Non-pigmented ciliary epithelial cell (primary cell): ENCODE data around the gene DDRGK1.

Source experiments
- DNase-seq: peaks from one replicate; pipeline ENCODE4 v3.0.0-alpha.2; 2010; ENCODE audit warnings: low read depth

The DDRGK1 gene

GRCh38 chr20:3204124-3204794 is at the start of gene DDRGK1:
Gene DDRGK1, minus strand, starts transcription at chr20:3204682. Its CDS starts 55 bp downstream, at chr20:3204627.
- peak; percentile 19 for DNase-seq

DNA sequence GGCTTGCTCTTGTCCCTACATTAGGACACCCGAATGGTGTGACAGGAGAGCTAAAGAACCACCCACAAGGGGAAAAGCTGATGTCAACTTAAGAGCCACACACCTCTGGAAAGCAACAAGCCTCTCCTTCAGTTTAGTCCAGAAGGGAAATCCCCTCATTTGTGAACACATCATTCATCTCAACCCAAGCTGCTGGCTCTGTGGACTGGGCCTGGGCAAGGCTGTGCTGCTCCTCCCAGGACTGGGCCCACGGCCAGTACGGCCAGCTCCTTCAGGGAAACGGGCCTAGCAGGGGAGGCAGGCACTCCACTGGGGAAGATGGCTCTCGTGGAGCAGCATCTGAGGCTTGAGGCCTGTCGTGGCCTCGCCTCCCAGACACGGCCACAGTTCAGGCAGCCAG is 47.3 kb upstream of the DDRGK1 start:
- DNase-seq, result no peak

DNA sequence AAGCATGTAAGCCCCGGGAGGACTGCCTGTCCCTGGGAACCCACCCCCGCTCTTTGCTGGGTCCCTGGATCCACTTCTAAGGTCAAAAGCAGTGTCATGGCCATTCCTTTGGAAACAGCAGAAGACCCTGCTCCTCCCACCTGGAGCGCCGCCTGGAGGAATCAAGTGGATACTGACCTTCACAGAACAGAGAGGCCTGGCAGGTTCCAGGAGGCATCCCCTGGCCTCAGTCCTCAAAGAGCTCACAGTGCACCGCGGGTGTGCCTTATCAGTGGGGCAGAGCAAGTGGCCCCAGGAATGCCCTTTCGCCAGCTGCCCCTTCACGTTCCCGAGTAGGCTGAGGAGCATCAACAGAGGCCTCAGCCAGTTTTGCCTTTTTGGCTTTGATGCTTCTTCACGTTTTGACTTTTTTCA is 45.6 kb upstream of the DDRGK1 start:
- no peak for DNase-seq

DNA sequence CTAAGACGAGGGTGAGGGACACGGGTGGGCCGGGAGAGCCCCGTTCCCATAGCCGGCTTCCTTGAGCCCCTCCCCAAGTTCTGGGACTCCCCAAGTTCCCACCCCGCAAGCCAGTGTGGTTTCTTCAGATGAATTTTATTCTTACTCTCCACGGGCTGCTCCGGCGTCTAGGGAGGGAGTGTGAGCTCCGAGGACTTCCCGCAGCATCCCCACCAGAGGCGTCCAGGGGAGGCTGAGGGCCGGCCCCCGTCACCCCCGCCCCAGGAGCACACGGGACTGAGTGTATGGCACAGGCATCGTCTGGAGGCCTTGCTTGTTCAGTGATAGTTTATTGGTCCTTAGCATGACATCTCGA is 44.5 kb upstream of the DDRGK1 start:
- DNase-seq, result no peak

DNA sequence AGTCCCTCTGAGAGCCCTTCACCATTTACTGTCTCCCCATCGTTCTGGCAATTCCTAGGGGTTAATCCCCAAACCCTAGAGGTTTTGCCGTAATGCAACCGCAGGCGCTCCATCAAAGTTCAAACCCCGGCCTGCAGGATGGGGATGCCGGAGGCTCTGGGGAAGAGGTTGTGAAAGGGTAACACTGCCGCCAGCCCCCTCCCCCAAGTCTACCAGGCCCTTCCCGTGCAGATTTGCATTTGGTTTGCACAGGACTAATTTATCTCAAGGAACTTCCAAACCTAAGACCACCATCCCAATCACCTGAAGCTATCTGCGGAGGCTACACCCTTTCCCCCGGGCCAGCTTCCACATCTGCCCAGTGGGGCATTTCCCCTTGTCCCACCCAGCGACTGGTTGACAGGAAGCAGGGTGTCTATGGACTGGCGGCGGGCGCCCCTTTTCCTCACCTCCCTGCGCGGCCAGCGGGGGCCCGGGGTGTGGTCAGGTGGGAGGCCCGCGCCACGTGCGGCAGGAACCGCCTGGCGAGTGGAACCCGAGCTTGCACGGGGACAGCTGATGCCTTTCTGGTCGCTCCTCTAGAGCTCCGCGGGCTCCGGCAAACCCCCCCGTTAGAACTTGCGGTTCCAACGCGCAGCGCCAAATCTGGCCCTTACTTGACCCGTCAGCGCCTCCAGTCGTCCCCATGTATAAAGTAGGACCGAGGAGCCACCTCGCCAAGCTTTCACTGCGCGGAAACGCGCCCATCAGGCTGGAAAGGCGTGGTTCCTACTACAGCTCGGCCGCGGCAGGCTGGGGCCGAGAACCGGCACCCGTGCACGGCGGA is 43.9 kb upstream of the DDRGK1 start:
- DNase-seq, result no peak

GRCh38 chr20:3247638-3248037 is 43.2 kb upstream of the DDRGK1 start:
- DNase-seq, result no peak

DNA sequence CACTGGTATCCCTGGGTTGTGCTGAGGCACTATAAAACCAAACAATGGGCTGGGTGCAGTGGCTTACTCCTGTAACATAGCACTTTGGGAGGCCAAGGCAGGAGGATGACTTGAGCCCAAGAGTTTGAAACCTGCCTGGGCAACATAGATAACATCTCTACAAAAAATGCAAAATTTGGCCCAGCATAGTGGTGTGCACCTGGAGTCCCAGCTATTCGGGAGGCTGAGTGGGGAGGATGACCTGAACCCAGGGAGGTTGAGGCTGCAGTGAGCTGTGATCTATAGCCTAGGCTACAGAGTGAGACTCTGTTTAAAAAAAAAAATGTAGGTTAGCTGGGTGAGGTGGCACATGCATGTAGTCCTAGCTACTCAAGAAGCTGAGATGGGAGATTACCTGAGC is 42.2 kb upstream of the DDRGK1 start:
- no peak for DNase-seq

GRCh38 chr20:3245711-3246110 is 41.2 kb upstream of the DDRGK1 start:
- DNase-seq, result no peak

GRCh38 chr20:3245156-3245555 is 40.7 kb upstream of the DDRGK1 start:
- DNase-seq, result no peak

- DNase-seq, result no peak
Measured at GRCh38 chr20:3244613-3245012, 40.1 kb upstream of the DDRGK1 start.

- no peak for DNase-seq
Measured at GRCh38 chr20:3243718-3244358, 39.4 kb upstream of the DDRGK1 start.

DNA sequence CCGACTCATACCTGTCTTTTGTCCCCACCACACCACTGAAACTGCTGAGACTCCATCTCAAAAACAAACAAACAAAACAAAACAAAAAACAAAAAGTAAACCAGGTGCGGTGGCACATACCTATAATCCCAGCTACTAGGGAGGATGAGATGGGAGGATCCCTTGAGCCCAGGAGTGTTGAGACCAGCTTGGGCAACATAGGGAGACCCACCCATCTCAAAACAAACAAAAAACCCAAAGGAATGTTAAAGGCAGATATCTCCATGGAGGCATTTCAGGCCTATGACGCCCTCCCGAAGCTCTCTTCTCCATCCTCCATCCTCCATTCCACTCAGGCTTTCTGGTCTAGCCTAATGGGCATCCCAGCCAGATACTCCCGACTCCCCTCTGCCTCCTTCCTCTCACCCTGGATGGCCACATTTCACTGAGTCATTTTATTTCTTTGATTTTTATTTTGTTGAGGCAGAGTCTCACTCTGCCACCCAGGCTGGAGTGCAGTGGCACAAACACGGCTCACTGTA is 37.8 kb upstream of the DDRGK1 start:
- DNase-seq, result no peak

GRCh38 chr20:3240776-3241363 is 36.4 kb upstream of the DDRGK1 start:
- DNase-seq, result no peak

DNA sequence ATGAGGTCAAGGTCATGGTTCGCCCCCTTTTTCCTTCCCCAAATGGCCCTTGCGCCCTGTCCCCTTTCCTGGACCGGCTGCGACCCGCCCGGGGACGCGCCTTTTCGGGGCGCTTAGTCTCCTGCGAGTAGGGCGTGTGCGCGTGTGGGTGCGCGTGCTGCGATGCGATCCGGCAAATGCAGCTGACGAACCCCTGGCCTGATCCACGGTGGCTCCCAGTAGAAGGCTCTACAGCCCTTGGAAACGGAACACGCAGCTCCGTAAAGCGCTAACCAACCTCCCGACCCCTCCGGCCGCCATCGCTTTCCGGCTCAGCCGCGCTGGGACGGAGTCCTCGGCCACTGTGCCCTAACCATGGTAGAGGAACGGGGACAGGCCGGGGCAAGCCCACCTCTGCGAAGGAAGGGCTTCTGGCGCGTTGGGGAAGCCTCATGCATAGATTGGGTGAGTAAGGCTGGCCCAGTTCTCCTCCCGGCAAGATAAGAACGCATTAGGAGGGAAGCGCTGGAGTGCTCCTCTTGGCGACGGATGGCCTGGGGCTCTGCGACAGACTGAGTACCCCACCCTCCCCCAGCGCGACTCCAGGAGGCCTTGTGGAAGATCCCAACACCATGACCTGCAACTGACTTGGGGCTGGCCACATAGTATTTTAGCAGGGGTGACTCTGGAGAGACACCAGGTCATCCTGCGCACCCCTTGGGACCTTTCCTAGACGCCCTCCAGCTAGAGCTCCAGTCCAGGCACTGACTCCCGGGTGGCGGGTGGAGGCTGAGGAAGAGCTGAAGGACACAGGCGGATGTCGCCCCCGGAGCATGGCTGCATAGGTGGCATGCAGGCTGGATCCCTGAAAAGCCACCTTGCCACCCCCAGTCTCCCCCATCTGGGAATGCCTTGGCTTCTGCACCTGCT is 35.6 kb upstream of the DDRGK1 start:
- DNase-seq, result no peak

GRCh38 chr20:3239026-3239866 is 34.8 kb upstream of the DDRGK1 start, which contains the start of gene SLC4A11:
Gene SLC4A11, minus strand, starts transcription at chr20:3239190. Its CDS starts 53 bp downstream, at chr20:3239137.
- DNase-seq, result no peak

DNA sequence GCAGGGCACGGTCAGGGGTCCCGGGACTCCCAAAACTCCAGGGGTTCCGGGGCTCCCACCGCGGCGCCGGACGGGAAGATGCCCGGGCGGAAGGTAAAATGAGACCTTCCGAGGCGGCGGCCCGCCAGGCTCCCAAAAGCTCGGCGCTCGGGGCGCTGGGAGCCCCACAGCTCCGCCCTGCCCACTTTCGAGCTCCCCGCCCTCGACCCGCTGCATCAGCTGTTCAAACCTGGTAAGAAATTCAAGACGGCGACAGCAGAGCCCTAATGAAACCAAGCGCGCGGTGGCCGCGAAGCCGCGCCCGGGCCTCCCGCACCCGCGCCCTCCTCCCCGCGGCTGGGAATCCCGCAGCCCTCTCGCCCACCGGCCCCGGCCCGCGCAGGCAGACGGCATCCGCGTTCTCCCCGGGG is 34.1 kb upstream of the DDRGK1 start:
- DNase-seq, result no peak

- DNase-seq, result no peak
Measured at GRCh38 chr20:3237958-3238615, 33.6 kb upstream of the DDRGK1 start.

GRCh38 chr20:3237011-3237957 is 32.8 kb upstream of the DDRGK1 start:
- no peak for DNase-seq
